HEK293 (cell line): ENCODE results near the gene CACTIN.

ENCODE experiments used
- CTCF ChIP-seq: fragments of 450-650 bp; formaldehyde crosslinking; IDR thresholded peaks from 2 replicates; pipeline ENCODE4 v1.5.1; 2016; ENCODE audit warnings: missing biosample characterization, missing genetic modification characterization
- GLIS1 ChIP-seq: fragments of 450-650 bp; formaldehyde crosslinking; IDR thresholded peaks from 2 replicates; pipeline ENCODE4 v1.5.1; 2016; ENCODE audit warnings: missing biosample characterization, missing genetic modification characterization
- KLF17 ChIP-seq: fragments of 450-650 bp; formaldehyde crosslinking; IDR thresholded peaks from 2 replicates; pipeline ENCODE4 v1.5.1; 2016; ENCODE audit warnings: missing biosample characterization, missing genetic modification characterization
- REST ChIP-seq: fragments of 450-650 bp; formaldehyde crosslinking; IDR thresholded peaks from 2 replicates; pipeline ENCODE4 v1.5.1; 2016; ENCODE audit warnings: missing biosample characterization, missing genetic modification characterization
- TCF7L2 ChIP-seq: IDR thresholded peaks from 2 replicates; pipeline ENCODE4 v1.6.1; 2011; ENCODE audit warnings: low read depth, mild to moderate bottlenecking, inconsistent platforms, low read length, moderate library complexity, borderline replicate concordance
- ZBTB26 ChIP-seq: fragments of 450-650 bp; formaldehyde crosslinking; optimal IDR thresholded peaks from 2 replicates; pipeline ENCODE3; 2016; ENCODE audit warnings: missing biosample characterization, mild to moderate bottlenecking, missing genetic modification characterization
- ZBTB8A ChIP-seq: fragments of 450-650 bp; formaldehyde crosslinking; IDR thresholded peaks from 2 replicates; pipeline ENCODE4 v1.5.1; 2016; ENCODE audit warnings: missing biosample characterization, missing genetic modification characterization
- ZNF10 ChIP-seq: fragments of 450-650 bp; formaldehyde crosslinking; IDR thresholded peaks from 2 replicates; pipeline ENCODE4 v1.5.1; 2017; ENCODE audit warnings: missing biosample characterization, missing genetic modification characterization
- ZNF114 ChIP-seq: fragments of 450-650 bp; formaldehyde crosslinking; IDR thresholded peaks from 2 replicates; pipeline ENCODE4 v1.5.0; 2017; ENCODE audit warnings: missing biosample characterization, missing genetic modification characterization
- ZNF24 ChIP-seq: fragments of 450-650 bp; formaldehyde crosslinking; IDR thresholded peaks from 2 replicates; pipeline ENCODE4 v1.5.1; 2016; ENCODE audit warnings: missing biosample characterization, missing genetic modification characterization
- ZNF473 ChIP-seq: fragments of 450-650 bp; formaldehyde crosslinking; IDR thresholded peaks from 2 replicates; pipeline ENCODE4 v1.5.1; 2017; ENCODE audit warnings: missing biosample characterization, missing genetic modification characterization
- ZNF670 ChIP-seq: fragments of 450-650 bp; formaldehyde crosslinking; IDR thresholded peaks from 2 replicates; pipeline ENCODE4 v1.5.1; 2016; ENCODE audit warnings: missing biosample characterization, missing genetic modification characterization, low read depth
- ZNF777 ChIP-seq: fragments of 450-650 bp; formaldehyde crosslinking; IDR thresholded peaks from 2 replicates; pipeline ENCODE4 v1.5.1; 2017; ENCODE audit warnings: missing biosample characterization, missing genetic modification characterization, borderline replicate concordance

- TF ChIP-seq GLIS1 (tag by site-specific recombination) (no peak; the same call in 1 of the 2 replicates), CTCF (no peak), ZBTB26 (tag by site-specific recombination) (no peak), ZNF670 (tag by site-specific recombination) (no peak), ZBTB8A (tag by site-specific recombination) (no peak), ZNF473 (tag by site-specific recombination) (no peak), ZNF10 (no peak), TCF7L2 (no peak), REST (tag by site-specific recombination) (no peak), ZNF777 (no peak), ZNF114 (tag by site-specific recombination) (no peak), ZNF24 (no peak), KLF17 (tag by site-specific recombination) (no peak)
Observed at GRCh38 chr19:3636962-3637361, 10.4 kb upstream of the CACTIN start.
